GM18951 (cell line): ENCODE results near the gene DOK3.

Experiments used
- POLR2A ChIP-seq: IDR thresholded peaks from 4 replicates; pipeline ENCODE4 v1.6.1; 2011; ENCODE audit warnings: mild to moderate bottlenecking; ENCODE audit not compliant: insufficient read length, insufficient read depth; ENCODE audit errors: extremely low read depth
- in situ Hi-C: fragments of 300-500 bp; cut with MboI; formaldehyde crosslinking; loops from one replicate; pipeline ENCODE4 v1.12.0; 2022; ENCODE audit warnings: low sequenced_read_pairs, mixed read lengths, inconsistent platforms; ENCODE audit not compliant: unreplicated experiment

DOK3 gene

DNA sequence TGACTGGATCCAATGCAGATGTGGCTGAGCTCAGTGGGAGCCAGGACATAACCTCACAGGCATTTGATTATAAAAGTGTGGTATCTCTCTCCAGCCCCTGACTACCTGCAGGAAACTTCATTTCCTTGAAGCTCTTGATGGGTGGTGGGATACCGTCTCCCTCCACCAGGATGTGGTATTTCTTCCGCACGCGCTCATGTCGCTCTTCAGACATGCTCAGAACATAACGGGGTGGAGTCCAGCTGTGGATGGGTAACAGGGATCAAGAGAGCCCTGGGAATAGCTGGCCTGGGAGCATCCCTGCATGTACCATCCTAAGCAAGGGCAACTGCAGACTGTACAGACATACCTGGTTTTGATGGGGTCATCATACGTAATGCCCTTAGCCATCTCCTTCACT, 6.0 kb upstream of the DOK3 start:
- TF ChIP-seq POLR2A = no peak
- in situ Hi-C loops = no loop called here

DNA sequence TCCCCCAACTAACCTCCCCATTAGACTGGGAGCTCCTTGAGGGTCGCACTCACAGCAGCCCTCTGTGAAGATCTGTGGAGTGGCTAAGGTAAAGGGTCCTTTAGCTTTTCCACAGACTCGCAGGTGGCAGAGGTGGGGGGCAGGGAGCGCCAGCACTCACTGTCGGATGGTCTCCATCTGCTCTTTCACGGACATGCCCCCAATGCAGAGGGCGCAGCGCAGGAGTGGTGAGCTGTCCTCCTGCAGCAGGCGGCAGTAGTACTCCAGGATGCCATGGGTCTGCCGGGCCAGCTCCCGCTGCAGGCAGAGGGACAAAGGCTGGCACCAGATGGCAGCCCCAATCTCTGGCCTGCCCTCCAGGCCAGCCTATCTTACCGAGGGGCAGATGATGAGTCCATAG, 4.9 kb upstream of the DOK3 start:
- no peak for TF ChIP-seq POLR2A
- in situ Hi-C loops = no loop called here

DNA sequence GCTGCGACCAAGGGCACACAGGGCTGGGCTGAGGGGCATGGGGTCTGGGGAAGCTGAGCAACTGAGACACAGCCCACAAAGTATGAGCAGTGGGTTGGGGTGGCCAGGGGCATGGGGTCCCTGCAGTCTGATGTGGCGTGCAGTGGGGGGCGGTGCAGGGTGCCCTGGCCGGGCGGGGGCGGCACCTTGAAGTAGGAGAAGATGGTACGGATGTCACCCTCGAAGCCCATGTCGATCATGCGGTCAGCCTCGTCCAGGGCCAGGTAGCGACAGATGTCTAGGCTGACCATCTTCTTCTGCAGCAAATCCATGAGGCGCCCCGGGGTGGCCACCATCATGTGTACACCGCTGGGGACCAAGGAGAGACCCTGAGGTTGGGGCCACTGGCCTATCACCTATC, 3.9 kb upstream of the DOK3 start:
- in situ Hi-C loops = no loop called here
- no peak for TF ChIP-seq POLR2A

DNA sequence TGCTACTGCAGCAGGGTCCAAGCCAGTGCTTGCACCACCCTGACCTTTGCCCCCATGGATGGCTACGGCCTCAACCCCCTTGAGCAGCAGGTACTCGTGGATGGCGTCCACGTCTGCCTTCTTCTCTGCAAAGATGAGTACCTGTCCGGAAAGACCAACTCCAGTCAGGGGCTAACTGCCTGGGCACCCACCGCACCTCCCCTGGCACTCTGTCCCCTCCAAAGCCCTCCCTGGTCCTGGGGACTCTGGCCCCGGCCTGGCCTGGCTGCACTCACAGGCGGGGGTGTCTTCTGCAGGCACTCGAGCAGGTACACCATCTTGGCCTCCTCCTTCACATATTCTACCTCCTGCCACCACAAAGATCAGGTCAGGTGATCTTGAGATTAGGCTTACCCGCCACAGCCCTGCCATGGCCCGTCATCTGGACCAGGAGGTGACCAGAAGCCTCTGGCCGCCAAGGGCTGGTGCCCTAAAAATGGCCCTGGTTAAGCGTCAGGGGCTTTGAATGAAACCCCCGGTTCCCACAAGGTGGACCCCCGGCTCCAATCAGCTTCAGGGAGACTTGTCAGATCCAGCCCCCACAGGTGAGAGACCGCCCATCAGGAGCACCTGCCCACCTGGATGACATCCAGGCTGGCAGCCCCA, 3.2 kb upstream of the DOK3 start:
- in situ Hi-C loops = no loop called here
- no peak for TF ChIP-seq POLR2A

DNA sequence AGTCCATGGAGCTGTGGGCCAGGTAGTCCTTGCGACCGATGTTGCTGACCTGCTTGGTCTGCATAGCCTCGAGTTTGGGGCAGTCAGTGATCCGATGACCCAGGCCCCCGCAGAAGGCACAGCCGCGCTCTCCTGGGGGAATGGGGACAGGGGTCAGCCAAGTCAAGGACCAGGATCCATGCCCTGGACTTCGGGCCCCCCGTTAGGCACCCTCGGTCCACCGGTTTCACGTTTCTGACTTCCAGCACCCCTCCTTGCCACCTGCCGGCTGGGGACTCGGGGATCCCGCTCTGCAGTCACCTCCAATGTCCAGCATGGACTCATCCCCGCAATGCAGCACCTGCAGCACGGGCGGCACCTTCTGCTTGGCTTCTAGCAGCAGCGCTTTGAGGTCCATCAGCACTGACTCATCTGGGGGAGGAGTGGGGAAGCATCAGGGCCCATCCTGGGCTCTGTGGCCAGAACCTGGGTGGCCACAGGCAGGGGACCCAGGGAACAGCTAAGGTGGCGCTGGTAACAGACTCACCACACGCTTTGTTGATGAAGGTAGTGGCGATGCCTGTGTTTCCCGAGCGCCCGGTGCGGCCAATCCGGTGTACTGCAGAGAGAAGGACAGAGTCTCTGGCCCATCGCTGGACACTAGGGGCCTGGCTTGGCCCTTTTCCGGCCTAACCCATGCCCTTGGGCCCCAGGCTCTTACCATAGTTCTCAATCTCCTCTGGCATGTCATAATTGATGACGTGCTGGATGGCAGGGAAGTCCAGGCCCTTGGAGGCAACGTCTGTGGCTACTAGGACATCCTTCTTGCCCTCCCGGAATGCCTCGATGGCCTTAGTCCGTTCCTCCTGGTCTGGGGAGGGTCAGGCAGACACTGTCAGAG, 2.4 kb upstream of the DOK3 start:
- in situ Hi-C loops = no loop called here
- TF ChIP-seq POLR2A = no peak

DNA sequence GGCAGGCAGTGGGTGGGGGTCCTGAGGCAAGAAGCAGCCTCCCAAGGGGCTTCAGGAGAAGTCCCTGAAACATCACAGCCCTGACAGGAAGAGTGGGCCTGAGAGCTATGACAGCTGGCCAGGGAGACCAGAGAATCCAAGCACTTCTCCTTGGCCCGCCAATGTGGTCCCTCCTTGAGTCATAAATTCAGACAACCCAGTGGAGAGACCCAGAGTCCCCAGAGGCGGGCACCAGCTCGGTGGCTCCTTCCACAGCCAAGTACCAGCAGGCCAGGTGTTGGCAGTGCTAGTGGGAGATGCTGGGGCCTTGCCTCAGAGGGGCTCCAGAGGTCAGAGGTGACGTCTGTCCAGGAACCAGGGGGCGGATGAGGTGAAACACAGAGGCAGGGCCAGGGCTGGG, 1.6 kb upstream of the DOK3 start:
- in situ Hi-C loops = no loop called here
- no peak for TF ChIP-seq POLR2A

DNA sequence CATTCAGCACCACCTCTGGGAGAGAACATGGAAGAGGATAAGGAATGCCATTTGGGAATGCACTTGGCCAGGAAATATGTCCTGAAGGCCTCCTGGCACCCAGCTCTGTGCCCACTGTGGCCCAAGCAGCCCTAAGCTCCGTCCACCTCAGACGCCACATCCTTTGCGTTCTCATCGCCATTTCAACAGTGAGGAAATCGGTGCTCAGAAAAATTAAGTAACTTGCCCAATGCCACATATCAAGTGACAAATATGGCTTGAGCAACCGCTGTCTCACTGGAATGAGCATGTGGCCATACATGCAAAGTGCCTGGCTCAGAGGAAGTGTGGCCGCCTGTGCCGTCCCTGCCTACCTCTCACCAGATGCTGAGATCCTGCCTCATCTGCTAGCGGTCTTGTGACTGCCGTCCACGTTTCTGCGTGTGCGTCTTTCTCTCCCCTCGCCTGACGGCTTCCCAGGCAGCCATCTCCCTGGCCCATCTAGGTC, 984 bp upstream of the DOK3 start:
- in situ Hi-C loops = no loop called here
- TF ChIP-seq POLR2A = peak; percentile 53

DNA sequence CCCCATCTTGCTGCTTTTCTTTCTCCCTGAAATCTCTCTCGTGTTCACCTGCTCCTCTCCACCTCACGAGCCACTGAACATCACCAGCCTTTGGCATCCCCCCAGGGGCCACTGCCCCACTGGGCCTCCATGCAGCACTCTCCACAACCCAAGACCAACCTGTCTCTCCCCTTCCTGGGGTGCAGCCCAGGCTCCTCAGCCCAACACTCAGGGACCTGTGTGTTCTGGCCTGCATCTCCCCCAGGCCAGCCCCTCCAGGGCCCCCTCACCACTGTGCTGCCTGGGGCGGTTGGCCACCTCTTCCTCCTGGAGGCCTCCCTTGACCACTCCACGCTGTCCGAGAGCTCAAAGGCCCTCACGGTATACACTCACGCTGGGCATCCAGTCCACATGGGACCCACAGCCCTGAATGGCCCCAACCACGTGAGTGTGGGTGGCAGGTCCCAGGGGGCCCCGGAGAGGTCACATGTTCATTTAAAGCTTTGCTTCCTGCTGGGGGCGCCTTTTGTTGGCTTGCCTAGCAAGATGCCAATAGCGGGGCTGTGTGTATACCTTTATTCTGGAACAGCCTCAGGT, 453 bp upstream of the DOK3 start:
- TF ChIP-seq POLR2A = peak; percentile 6
- in situ Hi-C loops = no loop called here

DNA sequence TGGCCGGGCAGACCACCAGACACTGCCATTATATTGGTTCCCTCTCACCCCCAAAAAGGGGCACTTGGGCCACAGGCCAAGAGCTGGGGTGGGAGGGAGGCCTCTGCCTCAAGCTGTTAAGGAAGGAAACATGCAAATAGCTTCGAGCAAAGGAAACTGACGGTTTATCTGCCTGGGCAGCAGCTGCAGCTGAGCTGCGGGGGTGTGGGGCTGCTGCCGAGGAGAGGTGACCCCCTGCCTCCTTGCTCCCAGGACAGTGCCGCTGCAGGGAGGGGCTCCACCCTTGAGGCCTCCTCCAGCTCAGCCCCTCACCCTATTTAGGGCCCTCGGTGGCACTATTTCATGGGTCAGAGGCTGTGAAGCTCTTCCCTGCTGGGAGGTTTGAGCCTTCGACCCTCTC, 789 bp downstream of the DOK3 start:
- in situ Hi-C loops = no loop called here
- TF ChIP-seq POLR2A = peak; percentile 83

DNA sequence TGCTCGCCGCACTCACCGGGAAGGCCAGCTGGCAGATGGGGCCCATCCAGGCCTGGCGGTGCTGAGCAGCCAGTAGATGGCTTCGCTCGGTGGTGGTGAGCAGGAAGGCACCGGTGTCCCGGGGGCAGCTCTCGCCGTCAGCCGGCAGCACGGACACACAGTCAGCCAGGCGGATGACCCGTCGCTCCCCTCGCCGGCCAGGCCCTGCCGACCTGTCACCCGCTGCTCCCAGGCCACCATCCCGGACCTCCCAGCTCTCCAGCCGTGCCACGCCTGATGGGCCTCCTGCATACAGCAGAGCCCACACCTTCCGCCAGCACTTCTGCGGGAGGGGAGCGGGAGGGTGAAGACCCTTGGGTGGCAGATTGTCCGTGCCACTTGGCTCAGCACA, 1.4 kb downstream of the DOK3 start:
- no peak for TF ChIP-seq POLR2A
- in situ Hi-C loops = no loop called here

DNA sequence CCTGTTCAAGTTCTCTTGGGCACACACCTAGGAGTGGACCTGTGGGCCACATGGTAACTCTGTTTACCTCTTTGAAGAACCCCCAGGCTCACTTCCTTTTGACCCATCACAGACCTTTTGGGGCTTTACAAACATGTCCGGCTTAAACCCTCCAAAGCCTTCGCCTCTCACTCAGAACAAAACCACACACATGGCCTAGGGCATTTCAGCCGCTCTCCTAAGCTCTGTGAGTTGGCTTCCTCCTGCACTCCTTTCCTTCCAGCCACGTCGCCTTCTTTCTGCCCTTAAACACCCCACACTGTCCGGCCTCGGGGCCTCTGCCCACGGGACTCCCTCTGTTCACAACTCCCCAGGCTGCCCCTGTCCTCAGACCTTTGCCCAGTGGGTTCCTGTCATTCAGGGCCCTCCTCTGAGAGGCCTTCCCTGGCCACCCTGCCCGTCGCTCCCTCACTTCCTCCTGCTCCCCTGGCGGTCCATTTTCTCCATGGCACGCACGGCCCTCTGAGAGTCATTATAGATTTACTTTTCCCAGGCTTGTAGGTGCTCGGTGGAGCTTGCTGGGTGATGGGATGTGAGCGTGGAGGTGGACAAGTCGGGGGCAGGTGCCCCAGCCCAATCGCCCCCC, 1.9 kb downstream of the DOK3 start:
- in situ Hi-C loops = no loop called here
- no peak for TF ChIP-seq POLR2A

DNA sequence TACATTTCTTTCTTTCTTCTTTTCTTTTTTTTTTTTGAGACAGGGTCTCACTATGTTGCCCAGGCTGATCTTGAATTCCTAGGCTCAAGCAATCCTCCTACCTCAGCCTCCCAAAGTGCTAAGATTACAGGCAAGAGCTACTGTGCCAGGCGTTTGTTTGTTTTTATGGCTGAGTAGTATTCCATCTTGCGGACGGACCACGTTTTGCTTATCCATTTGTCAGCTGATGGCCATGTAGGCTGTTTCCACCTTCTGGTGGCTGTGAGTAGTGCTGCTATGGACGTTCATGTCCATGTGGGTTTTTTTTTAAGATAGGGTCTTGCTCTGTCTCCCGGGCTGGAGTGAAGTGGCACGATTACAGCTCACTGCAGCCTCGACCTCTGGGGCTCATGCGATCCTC, 2.5 kb downstream of the DOK3 start:
- in situ Hi-C loops = no loop called here
- TF ChIP-seq POLR2A = no peak

DNA sequence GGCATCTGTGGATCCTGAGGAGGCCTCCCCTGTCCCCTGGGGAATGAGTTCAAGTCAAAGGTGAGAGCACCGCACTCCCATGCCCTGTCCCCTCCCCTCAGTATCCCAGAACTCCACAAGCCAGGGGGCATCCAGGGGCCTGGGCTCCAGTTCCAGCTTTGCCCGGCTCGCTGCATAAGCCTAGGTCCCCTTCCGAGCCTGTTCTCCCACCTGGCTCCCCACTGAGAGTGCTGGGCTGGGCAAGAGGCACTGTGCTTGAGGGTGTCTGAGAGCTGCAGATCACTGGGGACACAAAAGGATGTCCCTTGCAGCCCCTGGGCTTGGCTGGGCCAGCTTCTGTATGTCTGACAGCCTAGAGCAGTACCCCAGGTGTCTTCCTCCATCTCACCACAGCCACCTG, 4.6 kb downstream of the DOK3 start:
- in situ Hi-C loops = no loop called here
- TF ChIP-seq POLR2A = no peak
